Esophagus squamous epithelium (tissue), 4 donors: ENCODE data around the gene VARS1.

Source experiments
- POLR2A ChIP-seq, 4 donors: fragments of 450-650 bp; IDR thresholded peaks; one replicate each; pipeline ENCODE4 v1.6.1; 2017; ENCODE audit warnings: antibody characterized with exemption in 4 of 4, mild to moderate bottlenecking in 4 of 4, moderate library complexity in 3 of 4
- TF ChIP-seq, protein P1 (sequence below), 6 experiments: fragments of 450-650 bp in 4 of 6; fragments of 200-600 bp in 2 of 6; sonication (generic) in 2 of 6; IDR thresholded peaks; one replicate each; pipeline ENCODE4 v1.5.1; 2016 to 2019; ENCODE audit warnings: antibody characterized with exemption in 6 of 6, mild to moderate bottlenecking in 4 of 6, moderate library complexity in 4 of 6

DNA sequence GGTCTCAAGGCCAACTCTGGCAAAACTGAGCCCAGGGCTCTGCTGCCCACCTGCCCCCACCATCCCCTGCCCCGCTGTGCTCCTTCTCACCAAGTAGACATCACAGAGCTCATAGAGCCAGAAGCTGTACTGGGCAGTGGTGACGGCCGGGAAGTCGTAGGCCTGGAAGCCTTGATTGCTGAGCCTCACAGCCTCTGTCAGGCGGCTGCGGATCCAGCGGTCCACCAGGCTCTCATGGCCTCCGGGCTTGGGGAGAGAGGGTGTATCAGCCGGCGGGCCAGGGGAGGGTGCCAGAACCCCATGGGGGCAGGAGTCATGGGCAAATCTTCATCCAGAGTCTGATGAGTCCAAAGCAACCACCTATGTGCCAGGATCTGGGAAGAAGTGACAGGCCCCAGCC, 15.6 kb downstream of the VARS1 start:
- TF ChIP-seq, protein P1, sequence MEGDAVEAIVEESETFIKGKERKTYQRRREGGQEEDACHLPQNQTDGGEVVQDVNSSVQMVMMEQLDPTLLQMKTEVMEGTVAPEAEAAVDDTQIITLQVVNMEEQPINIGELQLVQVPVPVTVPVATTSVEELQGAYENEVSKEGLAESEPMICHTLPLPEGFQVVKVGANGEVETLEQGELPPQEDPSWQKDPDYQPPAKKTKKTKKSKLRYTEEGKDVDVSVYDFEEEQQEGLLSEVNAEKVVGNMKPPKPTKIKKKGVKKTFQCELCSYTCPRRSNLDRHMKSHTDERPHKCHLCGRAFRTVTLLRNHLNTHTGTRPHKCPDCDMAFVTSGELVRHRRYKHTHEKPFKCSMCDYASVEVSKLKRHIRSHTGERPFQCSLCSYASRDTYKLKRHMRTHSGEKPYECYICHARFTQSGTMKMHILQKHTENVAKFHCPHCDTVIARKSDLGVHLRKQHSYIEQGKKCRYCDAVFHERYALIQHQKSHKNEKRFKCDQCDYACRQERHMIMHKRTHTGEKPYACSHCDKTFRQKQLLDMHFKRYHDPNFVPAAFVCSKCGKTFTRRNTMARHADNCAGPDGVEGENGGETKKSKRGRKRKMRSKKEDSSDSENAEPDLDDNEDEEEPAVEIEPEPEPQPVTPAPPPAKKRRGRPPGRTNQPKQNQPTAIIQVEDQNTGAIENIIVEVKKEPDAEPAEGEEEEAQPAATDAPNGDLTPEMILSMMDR (IDR thresholded peaks at IDR 0.05) = no peak
- no peak for TF ChIP-seq POLR2A (IDR thresholded peaks at IDR 0.05)
